BE2C (cell line): ENCODE measurements around the gene GUCY2D.
"Not testable (repeated sequence)": the region's sequence is repeated elsewhere in the genome, so short reads cannot be mapped to it uniquely, and the experiment has no call there.

ENCODE experiments used
- DNase-seq: peaks from one replicate; pipeline ENCODE4 v3.0.0-alpha.2; 2020
- H3K27me3 ChIP-seq: fragments of 250-450 bp; sonication (Bioruptor Pico); 2 replicates; pipeline ENCODE4 v1.5.1; 2020; ENCODE audit warnings: mild to moderate bottlenecking
- H3K36me3 ChIP-seq: fragments of 250-450 bp; sonication (Bioruptor Pico); 2 replicates; pipeline ENCODE4 v1.5.1; 2020; ENCODE audit warnings: mild to moderate bottlenecking
- H3K4me1 ChIP-seq: fragments of 250-450 bp; sonication (Bioruptor Pico); 2 replicates; pipeline ENCODE4 v1.5.1; 2020
- H3K4me3 ChIP-seq: 2 replicates; pipeline ENCODE4 v1.5.1; 2011; ENCODE audit warnings: low read depth, low read length
- H3K9me3 ChIP-seq: fragments of 250-450 bp; sonication (Bioruptor Pico); 2 replicates; pipeline ENCODE4 v1.5.1; 2020
- TF ChIP-seq, protein P1 (sequence below): IDR thresholded peaks from 2 replicates; pipeline ENCODE4 v1.5.1; 2012; ENCODE audit warnings: mild to moderate bottlenecking, low read depth, low read length

The GUCY2D gene

GRCh38 chr17:8057691-8058114, 55.3 kb downstream of the GUCY2D start:
- H3K4me1 ChIP-seq = no peaks in the 10 kb centered on the region
- peak; percentile 40 for DNase-seq
- H3K36me3 ChIP-seq = no peaks in the 10 kb centered on the region
- H3K9me3 ChIP-seq = no peaks in the 10 kb centered on the region
- H3K4me3 ChIP-seq = no peak overlapping the region
- TF ChIP-seq, protein P1, sequence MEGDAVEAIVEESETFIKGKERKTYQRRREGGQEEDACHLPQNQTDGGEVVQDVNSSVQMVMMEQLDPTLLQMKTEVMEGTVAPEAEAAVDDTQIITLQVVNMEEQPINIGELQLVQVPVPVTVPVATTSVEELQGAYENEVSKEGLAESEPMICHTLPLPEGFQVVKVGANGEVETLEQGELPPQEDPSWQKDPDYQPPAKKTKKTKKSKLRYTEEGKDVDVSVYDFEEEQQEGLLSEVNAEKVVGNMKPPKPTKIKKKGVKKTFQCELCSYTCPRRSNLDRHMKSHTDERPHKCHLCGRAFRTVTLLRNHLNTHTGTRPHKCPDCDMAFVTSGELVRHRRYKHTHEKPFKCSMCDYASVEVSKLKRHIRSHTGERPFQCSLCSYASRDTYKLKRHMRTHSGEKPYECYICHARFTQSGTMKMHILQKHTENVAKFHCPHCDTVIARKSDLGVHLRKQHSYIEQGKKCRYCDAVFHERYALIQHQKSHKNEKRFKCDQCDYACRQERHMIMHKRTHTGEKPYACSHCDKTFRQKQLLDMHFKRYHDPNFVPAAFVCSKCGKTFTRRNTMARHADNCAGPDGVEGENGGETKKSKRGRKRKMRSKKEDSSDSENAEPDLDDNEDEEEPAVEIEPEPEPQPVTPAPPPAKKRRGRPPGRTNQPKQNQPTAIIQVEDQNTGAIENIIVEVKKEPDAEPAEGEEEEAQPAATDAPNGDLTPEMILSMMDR = peak; percentile 68
- peaks cover 27% of the 10 kb centered on the region for H3K27me3 ChIP-seq

DNA sequence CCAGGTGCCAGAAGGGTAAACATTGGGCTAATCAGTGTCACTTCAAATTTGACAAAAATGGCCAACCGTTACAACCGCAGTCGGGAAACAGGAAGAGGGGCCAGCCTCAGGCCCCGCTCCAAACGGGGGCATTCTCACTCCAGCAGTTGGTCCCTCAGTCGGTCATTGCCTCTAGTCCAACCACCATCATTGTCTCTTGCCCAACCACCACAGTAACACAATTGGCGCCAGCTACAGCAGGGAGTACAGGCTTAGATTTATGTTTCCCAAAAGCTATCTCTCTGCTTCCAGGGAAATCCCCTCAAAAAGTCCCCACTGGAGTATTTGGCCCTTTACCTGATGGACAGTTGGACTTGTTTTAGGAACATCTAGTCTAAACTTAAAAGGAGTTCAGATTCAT, 56.7 kb downstream of the GUCY2D start:
- H3K4me3 ChIP-seq = no peak overlapping the region
- H3K9me3 ChIP-seq = no peaks in the 10 kb centered on the region
- H3K27me3 ChIP-seq = peaks cover 37% of the 10 kb centered on the region
- no peak for DNase-seq
- no peaks in the 10 kb centered on the region for H3K4me1 ChIP-seq
- H3K36me3 ChIP-seq = no peaks in the 10 kb centered on the region
- TF ChIP-seq, protein P1 = no peak

DNA sequence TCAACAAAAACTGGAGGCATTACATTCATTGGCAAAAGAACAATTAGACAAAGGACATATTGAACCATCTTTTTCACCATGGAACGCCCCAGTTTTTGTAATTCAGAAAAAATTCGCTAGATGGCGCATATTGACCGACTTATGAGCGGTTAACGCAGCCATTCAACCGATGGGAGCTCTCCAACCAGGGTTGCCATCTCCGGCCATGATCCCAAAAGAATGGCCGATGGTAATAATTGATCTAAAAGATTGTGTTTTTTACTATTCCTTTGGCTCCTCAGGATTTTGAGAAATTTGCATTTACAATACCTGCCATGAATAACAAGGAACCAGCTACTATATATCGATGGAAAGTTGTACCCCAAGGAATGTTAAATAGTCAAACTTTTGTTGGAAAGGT, 57.9 kb downstream of the GUCY2D start:
- Histone ChIP-seq H3K27me3 (peaks cover 37% of the 10 kb centered on the region), H3K36me3 (no peaks in the 10 kb centered on the region), H3K9me3 (no peaks in the 10 kb centered on the region), H3K4me3 (no peak overlapping the region), H3K4me1 (no peaks in the 10 kb centered on the region)
- TF ChIP-seq, protein P1 = peak; percentile 58
- DNase-seq = peak; percentile 36

- not testable (repeated sequence) for H3K4me3 ChIP-seq, H3K9me3 ChIP-seq, H3K4me1 ChIP-seq, H3K36me3 ChIP-seq, DNase-seq
- peaks cover 37% of the 10 kb centered on the region for H3K27me3 ChIP-seq
Measured at GRCh38 chr17:8061851-8062250, 59.4 kb downstream of the GUCY2D start.

DNA sequence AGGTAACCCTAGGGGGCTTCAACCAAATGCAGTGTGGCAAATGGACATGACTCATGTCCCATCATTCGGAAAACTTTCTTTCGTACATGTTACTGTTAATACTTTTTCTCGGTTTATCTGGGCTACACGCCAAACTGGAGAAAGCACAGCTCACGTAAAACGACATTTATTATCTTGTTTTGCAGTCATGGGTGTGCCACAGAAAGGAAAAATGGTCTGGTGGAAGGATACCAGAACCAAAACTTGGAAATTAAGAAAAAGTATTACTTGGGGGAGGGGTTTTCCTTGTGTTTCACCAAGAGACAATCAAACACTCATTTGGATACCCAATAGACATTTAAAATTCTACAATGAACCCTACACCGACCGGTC, 60.0 kb downstream of the GUCY2D start:
- H3K9me3 ChIP-seq = no peaks in the 10 kb centered on the region
- H3K36me3 ChIP-seq = no peaks in the 10 kb centered on the region
- peaks cover 37% of the 10 kb centered on the region for H3K27me3 ChIP-seq
- no peaks in the 10 kb centered on the region for H3K4me1 ChIP-seq
- DNase-seq = no peak
- no peak overlapping the region for H3K4me3 ChIP-seq
- TF ChIP-seq, protein P1 = no peak

DNA sequence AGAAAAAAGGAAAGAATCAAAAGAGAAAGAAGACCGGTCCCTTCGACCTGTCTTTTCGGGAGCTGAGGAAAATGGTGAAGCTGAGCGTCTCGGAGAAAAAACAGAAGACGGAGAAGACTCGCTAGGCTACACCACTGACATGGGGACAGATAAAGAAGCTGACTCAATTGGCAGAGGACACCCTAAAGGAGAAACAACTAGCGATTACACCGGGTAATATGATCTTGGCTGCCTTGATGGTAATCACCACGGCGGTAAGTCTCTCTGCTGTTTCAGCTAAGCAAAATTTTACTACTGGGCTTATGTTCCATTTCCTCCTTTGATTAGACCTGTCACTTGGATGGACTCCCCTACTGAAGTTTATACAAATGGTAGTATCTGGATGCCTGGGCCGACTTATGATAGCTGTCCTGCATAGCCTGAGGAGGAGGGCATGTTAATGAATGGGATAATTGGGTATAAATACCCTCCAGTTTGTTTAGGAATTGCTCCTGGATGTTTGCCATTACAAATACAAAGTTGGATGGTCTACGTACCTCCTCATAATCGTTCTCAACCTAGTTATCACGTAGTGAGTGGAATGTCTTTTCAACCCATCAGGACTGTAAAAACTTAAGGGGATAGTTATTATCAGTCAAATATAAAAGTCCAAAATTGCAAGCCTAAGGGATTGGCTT, 60.5 kb downstream of the GUCY2D start:
- no peaks in the 10 kb centered on the region for H3K9me3 ChIP-seq
- no peak overlapping the region for H3K4me3 ChIP-seq
- TF ChIP-seq, protein P1 = no peak
- H3K4me1 ChIP-seq = no peaks in the 10 kb centered on the region
- no peak for DNase-seq
- H3K36me3 ChIP-seq = no peaks in the 10 kb centered on the region
- H3K27me3 ChIP-seq = peaks cover 37% of the 10 kb centered on the region
